GM18517 (cell line): Measurements from ENCODE around the gene MAP6D1.
"Not testable (repeated sequence)": the region's sequence is repeated elsewhere in the genome, so short reads cannot be mapped to it uniquely, and the experiment has no call there.

ENCODE experiments used
- ATAC-seq: cut with Tn5 transposase; IDR thresholded peaks from one replicate; pipeline ENCODE4 v1.9.1; 2021; ENCODE audit warnings: mild to moderate bottlenecking, moderate library complexity; ENCODE audit not compliant: unreplicated experiment

MAP6D1 gene

DNA sequence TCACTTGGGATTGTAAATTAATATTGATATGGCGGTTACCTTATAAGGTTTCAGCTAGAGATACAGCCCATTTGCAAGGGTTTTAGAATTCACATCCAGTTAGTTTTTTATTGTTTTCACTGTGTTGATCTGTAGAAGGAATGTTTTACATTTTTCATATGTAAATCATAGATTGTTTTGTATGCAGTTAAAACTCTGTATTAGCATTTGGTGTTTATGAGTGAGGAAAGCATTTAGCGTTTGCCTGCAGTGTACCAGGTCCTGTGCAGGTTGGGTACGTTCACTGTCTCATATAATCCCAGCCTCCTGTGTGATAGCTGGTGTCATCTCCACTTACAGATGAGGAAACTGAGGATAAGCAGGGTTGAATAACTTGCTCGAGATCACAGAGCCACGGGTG is 23.8 kb downstream of the MAP6D1 start:
- ATAC-seq = no peak

DNA sequence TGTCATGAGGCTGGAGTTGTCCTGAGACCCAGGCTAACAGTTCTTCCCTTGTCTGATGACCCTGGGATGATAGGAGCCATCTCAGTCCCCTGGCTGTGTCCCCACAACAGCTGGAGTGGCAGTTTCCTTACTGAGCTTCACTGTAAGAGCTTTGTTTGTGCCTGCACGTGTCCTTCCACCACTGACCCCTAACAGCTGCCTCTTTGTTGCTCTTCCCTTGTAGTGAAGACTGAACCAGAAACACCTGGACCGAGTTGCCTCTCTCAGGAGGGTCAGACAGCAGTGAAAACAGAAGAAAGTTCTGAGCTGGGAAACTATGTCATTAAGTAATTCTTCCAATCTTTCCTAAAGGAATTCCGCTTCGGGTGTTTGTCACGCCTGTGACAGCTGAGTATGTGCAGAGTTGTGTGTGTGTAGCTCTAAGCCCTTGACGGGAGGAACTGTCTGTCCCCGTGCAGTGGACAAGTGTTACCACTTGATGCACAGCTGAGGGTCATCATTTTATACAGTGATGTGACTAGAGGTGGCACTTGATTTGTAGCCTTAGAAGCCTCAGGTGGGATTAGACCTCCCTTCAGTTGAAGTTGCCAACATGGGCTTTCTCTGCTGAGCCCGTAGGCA is 25.0 kb downstream of the MAP6D1 start:
- ATAC-seq = no peak

DNA sequence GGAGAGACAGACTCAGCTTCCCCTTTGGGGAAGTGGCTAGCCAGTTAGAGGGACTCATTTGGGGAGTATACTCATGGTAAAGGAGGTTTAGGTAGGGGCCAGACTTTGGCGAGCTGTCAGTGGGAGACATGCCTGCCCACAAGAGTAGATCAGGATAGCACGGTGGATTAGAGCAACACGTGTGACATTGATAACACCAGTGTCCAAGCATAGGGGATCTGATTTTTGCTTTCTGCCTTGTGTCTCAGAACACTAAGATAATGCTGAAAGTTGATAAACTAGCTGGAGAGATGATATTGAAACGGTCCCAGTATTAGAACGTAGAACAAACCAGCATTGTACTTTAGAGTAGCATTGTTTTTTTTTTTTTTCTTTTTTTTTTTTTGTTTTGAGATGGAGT is 25.9 kb downstream of the MAP6D1 start:
- no peak for ATAC-seq

DNA sequence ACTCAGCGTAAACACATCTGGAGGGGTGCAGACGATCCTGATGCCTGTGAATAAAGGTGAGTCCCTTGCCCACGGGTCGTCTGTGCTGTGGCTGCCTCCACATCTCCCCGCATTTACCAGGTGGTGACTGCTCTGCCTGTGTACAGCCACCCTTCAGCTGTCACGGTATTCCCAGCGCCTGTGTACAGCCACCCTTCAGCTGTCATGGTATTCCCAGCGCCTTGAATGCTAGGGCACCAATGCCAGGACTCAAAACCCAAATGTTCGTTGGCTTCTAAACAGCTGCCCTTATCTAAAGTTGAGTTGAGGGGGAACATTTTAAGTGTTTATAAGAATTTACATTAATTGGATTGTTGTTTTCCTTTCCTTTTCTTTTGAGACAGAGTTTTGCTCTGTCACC is 27.4 kb downstream of the MAP6D1 start:
- ATAC-seq = no peak

DNA sequence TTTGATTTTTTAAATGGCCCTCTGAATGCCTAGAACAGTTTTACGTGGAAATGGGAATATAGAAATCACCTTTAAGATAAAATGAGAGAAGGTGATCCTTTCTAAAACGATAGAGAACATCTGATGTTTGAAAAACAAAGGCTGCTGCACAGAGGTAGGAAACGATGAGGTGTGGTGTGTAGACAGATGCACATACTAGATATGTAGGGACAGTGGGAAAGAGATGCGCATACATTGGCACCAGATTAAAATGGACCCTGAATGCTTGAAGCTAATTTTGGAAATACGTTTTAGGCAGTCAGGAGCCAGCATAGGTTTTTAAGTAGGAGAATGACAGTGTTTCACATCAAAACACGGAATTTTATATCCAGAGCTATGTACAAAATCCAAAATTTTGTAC is 29.0 kb downstream of the MAP6D1 start:
- ATAC-seq = no peak

DNA sequence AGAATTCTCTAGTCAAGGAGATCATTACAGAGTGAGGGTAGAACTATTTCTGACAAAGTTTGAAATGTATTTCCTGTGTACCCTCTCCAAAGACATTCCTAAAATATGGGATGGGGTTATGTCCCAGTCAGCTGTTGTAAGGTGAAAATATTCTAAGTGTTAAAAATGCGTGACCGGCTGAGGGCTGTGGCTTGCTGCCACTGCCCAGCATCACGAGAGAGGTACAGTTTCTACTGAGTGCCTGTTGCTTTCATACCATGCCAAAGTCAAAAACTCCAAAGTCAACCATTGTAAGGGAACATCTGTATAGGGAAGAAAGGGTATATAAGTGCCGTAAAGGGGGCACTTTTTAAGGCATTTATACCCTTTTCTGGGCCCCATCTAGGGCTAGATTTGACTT is 30.9 kb downstream of the MAP6D1 start:
- no peak for ATAC-seq

DNA sequence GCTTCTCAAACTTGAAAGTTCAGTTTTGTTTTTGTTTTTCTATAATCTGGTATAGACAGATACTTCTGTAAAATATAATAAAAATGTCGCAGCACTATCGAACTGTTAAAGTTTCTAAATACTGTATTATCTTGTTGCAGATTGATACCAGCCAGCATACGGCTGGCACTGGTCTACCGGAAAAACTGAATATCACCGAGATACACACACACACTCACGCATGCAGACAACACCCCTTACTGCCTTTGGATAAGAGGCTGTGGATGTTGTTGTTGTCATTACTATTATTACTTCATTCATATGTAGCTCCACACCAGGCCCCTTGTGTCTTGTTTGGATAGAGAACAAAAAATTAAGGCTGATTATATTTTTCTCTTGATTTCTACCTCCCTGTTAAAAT is 32.4 kb downstream of the MAP6D1 start:
- ATAC-seq = no peak

DNA sequence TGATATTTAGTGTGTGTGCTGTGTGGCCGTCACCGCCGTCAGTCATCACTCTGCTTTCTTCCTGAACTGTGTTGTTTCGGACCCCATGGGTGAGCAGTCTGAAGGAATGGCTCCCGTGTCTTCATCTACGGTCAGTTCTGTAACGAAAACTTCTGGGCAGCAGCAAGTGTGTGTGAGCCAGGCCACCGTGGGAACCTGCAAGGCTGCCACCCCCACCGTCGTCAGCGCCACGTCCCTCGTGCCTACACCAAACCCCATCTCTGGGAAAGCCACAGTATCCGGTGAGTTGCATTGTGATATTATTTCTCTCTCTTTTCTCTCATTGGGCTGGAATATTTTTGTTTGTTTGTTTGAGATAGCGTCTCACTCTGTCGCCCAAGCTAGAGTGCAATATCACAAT is 34.7 kb downstream of the MAP6D1 start:
- ATAC-seq = no peak

DNA sequence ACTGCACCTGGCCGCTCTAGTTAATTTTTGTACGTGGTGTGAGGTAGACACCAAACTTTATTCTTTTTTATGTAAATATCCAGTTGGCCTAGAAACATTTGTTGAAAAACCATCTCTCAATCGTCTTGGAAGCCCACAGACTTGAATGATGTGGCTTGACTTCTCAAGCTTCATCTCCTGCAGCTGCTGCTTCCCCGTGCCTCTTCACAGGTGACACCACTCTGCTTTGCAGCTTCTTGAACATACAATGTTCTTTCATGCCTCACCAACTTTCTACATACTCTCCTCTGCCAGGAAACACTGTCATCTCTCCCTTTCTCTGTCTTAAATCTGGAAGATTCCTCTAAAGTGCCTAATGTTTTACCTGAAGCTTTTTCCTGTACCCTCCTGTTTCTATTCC is 35.6 kb downstream of the MAP6D1 start:
- ATAC-seq = no peak

DNA sequence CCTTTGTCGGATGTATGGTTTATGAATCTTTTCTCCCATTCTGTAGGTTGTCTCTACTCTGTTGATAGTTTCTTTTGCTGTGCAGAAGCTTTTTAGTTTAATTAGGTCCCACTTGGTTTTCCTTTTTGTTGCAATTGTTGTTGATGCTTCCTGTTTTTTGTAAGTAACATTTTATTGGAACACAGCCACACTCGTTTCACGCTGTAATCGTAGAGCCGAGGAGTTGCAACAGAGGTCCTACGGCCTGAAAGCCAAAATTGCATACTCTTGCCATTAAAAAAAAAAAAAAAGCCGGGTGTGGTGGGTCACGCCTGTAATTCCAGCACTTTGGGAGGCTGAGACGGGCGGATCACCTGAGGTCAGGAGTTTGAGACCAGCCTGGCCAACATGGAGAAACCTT is 40.9 kb downstream of the MAP6D1 start:
- ATAC-seq = not testable (repeated sequence)

DNA sequence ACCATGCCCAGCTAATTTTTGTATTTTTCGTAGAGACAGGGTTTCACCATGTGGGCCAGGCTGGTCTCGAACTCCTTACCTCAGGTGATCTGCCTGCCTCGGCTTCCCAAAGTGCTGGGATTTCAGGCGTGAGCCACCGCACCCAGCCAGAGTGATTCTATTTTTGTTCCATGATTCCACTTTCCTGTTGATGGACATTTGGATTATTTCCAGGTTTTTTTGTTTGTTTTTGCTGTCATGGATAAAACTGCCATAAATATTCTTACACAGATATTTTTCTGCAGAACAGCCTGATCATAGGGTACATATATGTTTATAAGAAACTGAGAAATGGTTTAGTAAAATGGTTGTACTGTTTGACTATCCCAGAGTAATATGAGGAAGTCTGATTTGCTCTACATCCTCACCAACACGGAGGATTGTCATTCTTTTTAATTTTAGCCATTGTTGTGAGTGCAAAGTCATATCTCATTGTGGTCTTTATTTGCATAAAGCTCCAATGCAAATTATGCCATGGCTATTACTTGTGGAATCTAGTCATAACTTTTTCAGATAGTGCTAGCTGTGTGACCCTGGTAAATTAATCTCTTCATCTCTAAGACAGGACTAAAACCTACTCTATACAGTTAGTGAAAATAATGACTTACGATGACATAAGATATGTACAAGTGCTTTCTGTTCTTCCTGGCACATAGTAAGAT is 42.7 kb downstream of the MAP6D1 start:
- no peak for ATAC-seq

DNA sequence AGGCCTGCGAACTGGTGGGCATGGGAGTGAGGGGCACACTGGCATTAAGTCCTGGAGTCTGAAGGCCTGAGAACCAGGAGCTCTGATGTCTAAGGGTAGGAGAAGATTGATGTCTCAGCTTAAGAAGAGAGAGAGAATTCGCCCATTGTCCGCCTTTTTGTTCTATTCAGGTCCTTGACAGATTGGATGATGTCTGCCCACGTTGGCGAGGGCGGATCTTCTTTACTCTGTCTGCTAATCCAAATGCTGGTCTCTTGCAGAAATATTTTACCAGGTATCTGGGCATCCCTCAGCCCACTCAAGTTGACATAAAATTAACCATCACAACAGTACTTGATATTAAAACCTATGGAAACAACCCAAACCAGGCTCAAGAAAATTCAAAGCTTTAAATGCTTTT is 44.1 kb downstream of the MAP6D1 start:
- ATAC-seq = no peak

DNA sequence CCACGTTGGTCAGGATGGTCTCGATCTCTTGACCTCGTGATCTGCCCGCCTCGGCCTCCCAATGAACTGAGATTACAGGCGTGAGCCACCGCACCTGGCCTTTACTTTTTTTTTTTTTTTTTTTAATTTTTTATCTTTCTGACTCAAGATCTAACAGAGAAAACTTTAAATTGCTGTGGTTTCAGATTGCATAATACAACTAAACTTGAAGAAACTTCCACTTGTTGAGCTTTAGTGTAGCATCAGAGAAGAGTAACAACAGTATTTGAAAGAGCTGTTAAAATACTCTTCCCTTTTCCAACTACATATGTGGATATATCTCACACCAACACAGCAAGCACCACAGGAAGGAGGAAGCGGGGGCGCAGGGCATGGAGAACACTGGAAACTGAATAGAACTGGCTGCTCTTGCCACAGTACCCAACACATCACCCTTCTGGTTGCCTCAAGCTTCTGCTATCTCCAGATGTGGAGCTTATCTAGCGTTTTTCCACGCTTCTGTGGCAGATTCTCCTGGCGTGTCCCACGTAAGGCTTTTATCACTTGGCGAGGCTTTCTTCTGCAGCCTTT is 45.4 kb downstream of the MAP6D1 start:
- ATAC-seq = no peak

DNA sequence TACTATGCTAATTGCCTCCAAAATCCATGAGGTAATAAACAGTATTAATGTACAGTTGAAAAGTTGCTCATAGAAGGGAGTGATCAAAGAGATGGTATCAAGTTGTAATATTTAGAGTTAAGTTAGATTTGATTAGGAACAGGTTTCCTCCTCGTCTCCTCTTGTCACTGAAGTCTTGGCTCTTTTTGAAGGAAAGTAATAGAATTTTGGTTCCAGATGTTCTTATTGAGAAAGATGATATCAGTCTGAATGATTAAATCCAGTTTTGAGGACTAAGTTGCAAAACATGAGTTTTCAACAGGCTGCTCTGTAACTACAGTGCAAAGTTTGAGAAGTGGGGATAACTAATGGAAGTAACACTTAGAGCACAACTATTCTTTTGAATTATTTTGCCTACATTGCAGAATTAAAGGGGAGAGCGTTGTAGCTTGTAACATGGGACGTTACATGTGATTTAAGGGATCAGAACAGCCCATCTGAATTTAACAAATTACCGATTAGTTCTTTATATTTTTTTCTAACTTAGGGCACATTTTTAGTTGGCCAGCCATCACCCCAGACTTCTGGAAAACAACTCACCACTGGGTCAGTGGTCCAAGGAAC is 48.3 kb downstream of the MAP6D1 start:
- no peak for ATAC-seq

DNA sequence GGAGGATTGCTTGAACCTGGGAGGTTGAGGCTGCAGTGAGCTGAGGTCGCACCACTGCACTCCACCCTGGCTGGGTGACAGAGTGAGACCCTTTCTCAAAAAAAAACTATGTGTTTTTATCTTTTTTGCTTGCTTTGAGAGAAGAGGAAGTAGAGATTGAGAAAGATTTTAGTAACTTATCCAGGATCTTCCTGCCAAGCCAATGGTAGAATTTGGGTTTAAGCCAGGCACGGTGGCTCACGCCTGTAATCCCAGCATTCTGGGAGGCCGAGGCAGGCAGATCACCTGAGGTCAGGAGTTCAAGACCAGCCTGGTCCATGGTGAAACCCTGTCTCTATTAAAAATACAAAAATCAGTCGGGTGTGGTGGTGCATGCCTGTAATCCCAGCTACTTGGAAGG is 48.9 kb downstream of the MAP6D1 start:
- not testable (repeated sequence) for ATAC-seq

DNA sequence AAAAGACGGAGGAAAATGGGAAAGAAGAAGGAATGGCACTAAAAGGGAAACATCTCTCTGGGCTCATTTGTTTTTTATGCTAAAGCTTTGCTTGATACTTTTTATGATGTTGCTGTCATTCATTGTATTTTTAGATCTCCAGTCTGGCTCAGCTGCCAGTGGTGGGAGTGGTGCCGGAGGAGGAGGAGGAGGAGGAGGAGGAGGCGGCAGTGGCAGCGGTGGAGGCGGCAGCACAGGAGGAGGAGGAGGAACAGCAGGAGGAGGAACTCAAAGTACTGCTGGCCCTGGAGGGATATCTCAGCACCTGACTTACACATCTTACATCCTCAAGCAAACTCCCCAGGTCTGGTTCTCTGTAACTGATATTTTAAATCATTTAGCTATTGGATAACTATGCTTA is 49.6 kb downstream of the MAP6D1 start:
- ATAC-seq = no peak

DNA sequence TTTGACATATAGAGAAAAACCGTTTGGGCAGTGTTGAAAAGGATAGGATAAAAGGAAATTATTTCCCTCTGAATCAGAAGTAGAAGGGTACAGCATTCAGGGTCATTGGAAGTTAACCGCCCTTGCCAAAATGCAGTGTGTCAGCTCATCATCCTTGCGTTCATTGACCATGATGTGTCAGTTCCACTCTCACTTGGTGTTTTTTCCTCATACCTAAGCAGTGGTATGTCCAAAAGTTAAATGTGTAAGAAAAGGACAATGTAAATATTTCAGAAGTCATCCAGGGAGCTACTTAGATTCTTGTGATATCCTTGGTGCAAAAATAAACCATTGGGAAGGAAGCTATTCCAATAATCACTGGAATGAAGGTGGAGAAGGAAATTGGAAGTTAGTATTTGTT is 50.7 kb downstream of the MAP6D1 start:
- no peak for ATAC-seq

DNA sequence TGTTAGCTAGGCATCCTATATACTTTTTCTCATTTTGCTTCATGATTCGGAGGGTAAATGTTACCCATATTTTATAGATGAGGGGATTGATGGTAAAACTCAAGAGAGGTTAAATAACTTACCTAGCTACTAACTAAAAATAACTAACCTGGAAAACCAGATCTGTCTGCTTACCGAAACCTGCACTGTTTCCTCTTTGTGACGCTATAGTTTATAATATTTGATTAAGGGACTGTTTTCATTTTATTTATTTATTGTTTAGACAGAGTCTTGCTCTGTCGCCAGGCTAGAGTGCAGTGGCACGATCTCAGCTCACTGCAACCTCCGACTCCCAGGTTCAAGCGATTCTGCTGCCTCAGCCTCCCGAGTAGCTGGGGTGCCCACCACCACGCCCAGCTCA is 55.9 kb downstream of the MAP6D1 start:
- no peak for ATAC-seq

DNA sequence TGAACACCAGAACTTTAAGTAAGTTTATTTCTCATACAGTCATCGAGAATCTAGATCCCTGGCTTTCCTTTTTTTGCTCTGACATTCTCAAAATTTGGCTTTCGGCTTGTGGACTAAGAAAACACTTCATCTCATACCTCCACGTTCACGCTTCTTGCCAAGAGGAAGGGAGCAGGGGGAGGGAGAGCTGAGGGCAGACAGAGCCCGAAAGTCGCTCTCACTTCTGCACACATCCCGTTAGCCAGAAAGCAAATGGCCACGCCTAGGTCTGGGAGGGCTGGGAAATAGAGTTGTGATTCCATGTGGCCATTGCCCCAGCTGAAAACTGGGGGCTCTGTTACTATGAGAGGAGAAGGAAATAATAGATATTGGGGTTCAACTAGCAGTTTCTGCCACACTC is 57.3 kb downstream of the MAP6D1 start:
- no peak for ATAC-seq

DNA sequence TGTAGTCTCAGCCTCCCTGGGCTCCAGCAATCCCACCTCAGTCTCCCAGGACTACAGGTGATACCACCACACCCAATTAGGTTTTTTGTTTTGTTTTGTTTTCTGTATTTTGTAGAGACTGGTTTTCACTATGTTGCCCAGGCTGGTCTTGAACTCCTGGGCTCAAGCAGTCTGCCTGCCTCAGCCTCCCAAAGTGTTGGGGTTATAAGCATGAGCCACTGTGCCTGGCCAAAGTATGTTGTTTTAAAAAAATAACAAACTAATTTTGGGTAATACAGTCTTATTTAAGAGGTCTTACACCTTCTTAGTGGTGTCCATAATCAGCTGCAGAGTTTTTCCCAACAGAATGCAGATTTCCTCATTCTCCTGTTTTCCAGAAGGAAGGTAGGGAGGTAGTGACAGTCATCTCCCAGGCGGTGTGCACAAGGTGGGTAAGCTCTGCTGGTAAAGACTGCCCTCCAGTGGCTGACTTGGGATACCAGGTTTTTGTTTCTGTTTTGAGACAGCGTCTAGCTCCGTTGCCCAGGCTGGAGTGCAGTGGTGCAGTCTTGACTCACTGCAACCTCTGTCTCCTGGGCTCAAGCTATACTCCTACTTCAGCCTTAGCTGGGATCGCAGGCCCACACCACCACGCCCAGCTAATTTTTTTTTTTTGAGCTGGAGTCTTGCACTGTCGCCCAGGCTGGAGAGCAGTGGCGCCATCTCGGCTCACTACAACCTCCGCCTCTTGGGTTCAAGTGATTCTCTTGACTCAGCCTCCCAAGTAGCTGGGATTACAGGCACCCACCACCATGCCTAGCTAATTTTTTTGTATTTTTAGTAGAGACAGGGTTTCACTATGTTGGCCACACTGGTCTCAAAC is 58.4 kb downstream of the MAP6D1 start:
- ATAC-seq = peak; percentile 72

DNA sequence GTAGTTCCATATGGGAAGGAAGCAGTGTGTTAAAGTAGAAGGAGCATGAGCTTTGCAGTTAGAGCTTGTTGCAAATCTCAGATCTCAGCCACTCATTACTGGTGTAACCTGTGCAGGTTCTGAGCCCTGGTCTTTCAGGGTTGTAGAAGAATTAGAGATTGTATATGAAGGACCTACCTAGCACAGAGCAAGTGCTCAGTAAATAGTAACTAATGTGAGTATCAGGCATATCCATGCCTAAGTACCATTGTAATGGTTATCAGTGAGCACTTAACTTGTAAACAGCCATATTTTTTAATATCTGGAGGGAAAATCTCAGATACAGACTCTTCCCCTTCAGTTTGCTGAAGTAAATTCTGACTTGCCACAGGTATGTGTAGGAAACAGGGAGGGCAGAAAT is 59.3 kb downstream of the MAP6D1 start:
- no peak for ATAC-seq
